ENCODE measurements around the gene PKP1.
A peak's percentile ranks its signal among the peaks of the same experiment; 100 is the strongest.

The PKP1 gene

GRCh38 chr1:201260648-201261311, 22.5 kb upstream of the PKP1 start:
- no peak for DNase-seq

- peak; percentile 43 for DNase-seq
These were observed 21.3 kb upstream of the PKP1 start for GRCh38 chr1:201261771-201262547.

- DNase-seq, result no peak
These were observed 20.2 kb upstream of the PKP1 start for GRCh38 chr1:201262963-201263608.

- DNase-seq, result no peak
These were observed 19.2 kb upstream of the PKP1 start for GRCh38 chr1:201264072-201264471.

GRCh38 chr1:201264554-201264953, 18.8 kb upstream of the PKP1 start:
- DNase-seq, result no peak

GRCh38 chr1:201265756-201266155, 17.6 kb upstream of the PKP1 start:
- DNase-seq, result peak; percentile 50

- no peak for DNase-seq
These were observed 17.0 kb upstream of the PKP1 start for GRCh38 chr1:201266276-201266675.

- DNase-seq, result peak; percentile 92
These were observed 16.5 kb upstream of the PKP1 start for GRCh38 chr1:201266774-201267173.

GRCh38 chr1:201267481-201268229, 15.7 kb upstream of the PKP1 start:
- peak; percentile 90 for DNase-seq

GRCh38 chr1:201268604-201269151, 14.6 kb upstream of the PKP1 start:
- peak; percentile 77 for DNase-seq

GRCh38 chr1:201269281-201269680, 14.0 kb upstream of the PKP1 start:
- DNase-seq, result no peak

- DNase-seq, result no peak
These were observed 13.4 kb upstream of the PKP1 start for GRCh38 chr1:201269900-201270410.

GRCh38 chr1:201270616-201271390, 12.5 kb upstream of the PKP1 start:
- DNase-seq, result no peak

GRCh38 chr1:201272799-201273198, 10.5 kb upstream of the PKP1 start:
- no peak for DNase-seq

- no peak for DNase-seq
These were observed 8.6 kb upstream of the PKP1 start for GRCh38 chr1:201274616-201275252.

GRCh38 chr1:201275253-201275666, 8.0 kb upstream of the PKP1 start:
- peak; percentile 41 for DNase-seq

- no peak for DNase-seq
These were observed 6.4 kb upstream of the PKP1 start for GRCh38 chr1:201276891-201277290.

GRCh38 chr1:201277441-201277840, 5.9 kb upstream of the PKP1 start:
- no peak for DNase-seq

- no peak for DNase-seq
These were observed 4.0 kb upstream of the PKP1 start for GRCh38 chr1:201279313-201279712.

GRCh38 chr1:201280884-201281283, 2.4 kb upstream of the PKP1 start:
- no peak for DNase-seq

- DNase-seq, result no peak
These were observed 1.7 kb upstream of the PKP1 start for GRCh38 chr1:201281573-201281972.
